GM18870 (cell line): ENCODE results near the gene ZNF407.

Experiments used
- ATAC-seq: cut with Tn5 transposase; IDR thresholded peaks from one replicate; pipeline ENCODE4 v1.9.1; 2021; ENCODE audit warnings: moderate library complexity; ENCODE audit not compliant: unreplicated experiment

ZNF407 gene

GRCh38 chr18:74866577-74866976 lies 268.9 kb downstream of the ZNF407 start:
- ATAC-seq: no peak

GRCh38 chr18:74868461-74868860 lies 270.8 kb downstream of the ZNF407 start:
- ATAC-seq: no peak

- ATAC-seq: peak; percentile 85
These were observed 272.5 kb downstream of the ZNF407 start for GRCh38 chr18:74869904-74870863.

GRCh38 chr18:74870950-74871349 lies 273.3 kb downstream of the ZNF407 start:
- ATAC-seq: peak; percentile 4

GRCh38 chr18:74873629-74874028 lies 276.0 kb downstream of the ZNF407 start:
- ATAC-seq: no peak

GRCh38 chr18:74874351-74874750 lies 276.7 kb downstream of the ZNF407 start:
- ATAC-seq: no peak

- no peak for ATAC-seq
These were observed 279.1 kb downstream of the ZNF407 start for GRCh38 chr18:74876630-74877243.

GRCh38 chr18:74878267-74878666 lies 280.6 kb downstream of the ZNF407 start:
- no peak for ATAC-seq

GRCh38 chr18:74880706-74881278 lies 283.1 kb downstream of the ZNF407 start:
- ATAC-seq: no peak

- ATAC-seq: no peak
These were observed 294.5 kb downstream of the ZNF407 start for GRCh38 chr18:74892066-74892627.

- no peak for ATAC-seq
These were observed 298.0 kb downstream of the ZNF407 start for GRCh38 chr18:74895686-74896085.

- ATAC-seq: peak; percentile 81
These were observed 298.8 kb downstream of the ZNF407 start for GRCh38 chr18:74896390-74896991.

GRCh38 chr18:74897971-74898657 lies 300.4 kb downstream of the ZNF407 start:
- no peak for ATAC-seq

GRCh38 chr18:74898965-74899364 lies 301.3 kb downstream of the ZNF407 start:
- no peak for ATAC-seq

- no peak for ATAC-seq
These were observed 301.9 kb downstream of the ZNF407 start for GRCh38 chr18:74899554-74899953.

- ATAC-seq: no peak
These were observed 303.9 kb downstream of the ZNF407 start for GRCh38 chr18:74901362-74902146.

GRCh38 chr18:74902147-74902455 lies 304.4 kb downstream of the ZNF407 start:
- no peak for ATAC-seq

- ATAC-seq: no peak
These were observed 307.6 kb downstream of the ZNF407 start for GRCh38 chr18:74905247-74905646.

GRCh38 chr18:74906184-74906583 lies 308.5 kb downstream of the ZNF407 start:
- ATAC-seq: no peak

GRCh38 chr18:74914052-74914591 lies 316.5 kb downstream of the ZNF407 start:
- no peak for ATAC-seq
